AG04449 (cell line): ENCODE data around the gene PDRG1.

Experiments
- CTCF ChIA-PET: fragments of 350-600 bp; formaldehyde crosslinking; extraction: SDS; loops from one replicate; lab custom pipeline; 2021; ENCODE audit warnings: antibody characterized with exemption; lab: Yijun Ruan, JAX
- POLR2A ChIA-PET: fragments of 400-600, 350-600 bp; formaldehyde crosslinking; extraction: SDS; loops from one replicate; lab custom pipeline; 2020; ENCODE audit warnings: antibody characterized with exemption, inconsistent platforms; lab: Yijun Ruan, JAX
- DNase-seq: peaks from one replicate; pipeline ENCODE4 v3.0.0-alpha.2; 2010; ENCODE audit warnings: low read depth, low spot score
- H3K4me3 ChIP-seq: 2 replicates; pipeline ENCODE4 v1.5.1; 2011; ENCODE audit warnings: low read depth, mild to moderate bottlenecking, control low read depth, low read length
- TF ChIP-seq, protein P1 (sequence below): IDR thresholded peaks from one replicate; pipeline ENCODE4 v1.5.1; 2011; ENCODE audit warnings: mild to moderate bottlenecking, moderate library complexity, low read length, control low read depth, inconsistent platforms; ENCODE audit not compliant: insufficient read depth; ENCODE audit errors: missing control alignments

The PDRG1 gene

DNA sequence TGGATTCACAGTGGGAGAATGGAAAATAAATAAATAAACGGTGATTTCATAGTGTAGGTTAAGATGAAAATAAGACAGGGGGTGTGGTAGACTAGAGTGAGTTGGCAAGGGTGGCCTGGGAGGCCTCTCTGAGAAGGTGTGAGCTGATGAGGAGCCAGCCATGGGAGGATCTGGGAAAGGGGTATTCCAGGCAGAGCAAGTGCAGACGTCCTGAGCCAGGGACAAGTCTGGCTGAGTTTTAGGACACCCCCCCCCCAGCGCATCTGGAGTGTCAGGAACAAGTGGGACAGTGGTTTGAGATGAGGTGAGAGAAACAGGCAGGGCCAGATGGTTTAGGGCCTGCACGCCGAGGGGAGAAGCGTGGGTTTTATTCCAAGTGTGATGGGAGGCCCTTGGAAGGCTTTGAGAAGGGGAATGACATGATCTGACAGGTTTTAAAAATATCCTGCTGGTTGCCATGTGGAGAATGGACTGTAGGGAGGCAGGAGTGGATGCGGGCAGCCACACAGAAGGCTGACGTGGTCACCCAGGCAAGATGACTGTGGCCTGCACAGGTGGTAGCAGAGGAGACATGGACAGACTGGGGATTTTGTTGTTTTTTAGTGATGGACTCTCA lies 37.3 kb upstream of the PDRG1 start:
- DNase-seq: no peak
- CTCF ChIA-PET: interaction anchor here (1.1 kb wide), 1 partner anchor 42 kb away, joined by 3 read pairs; no protein-coding TSS in a partner anchor
- POLR2A ChIA-PET: no interaction called here

DNA sequence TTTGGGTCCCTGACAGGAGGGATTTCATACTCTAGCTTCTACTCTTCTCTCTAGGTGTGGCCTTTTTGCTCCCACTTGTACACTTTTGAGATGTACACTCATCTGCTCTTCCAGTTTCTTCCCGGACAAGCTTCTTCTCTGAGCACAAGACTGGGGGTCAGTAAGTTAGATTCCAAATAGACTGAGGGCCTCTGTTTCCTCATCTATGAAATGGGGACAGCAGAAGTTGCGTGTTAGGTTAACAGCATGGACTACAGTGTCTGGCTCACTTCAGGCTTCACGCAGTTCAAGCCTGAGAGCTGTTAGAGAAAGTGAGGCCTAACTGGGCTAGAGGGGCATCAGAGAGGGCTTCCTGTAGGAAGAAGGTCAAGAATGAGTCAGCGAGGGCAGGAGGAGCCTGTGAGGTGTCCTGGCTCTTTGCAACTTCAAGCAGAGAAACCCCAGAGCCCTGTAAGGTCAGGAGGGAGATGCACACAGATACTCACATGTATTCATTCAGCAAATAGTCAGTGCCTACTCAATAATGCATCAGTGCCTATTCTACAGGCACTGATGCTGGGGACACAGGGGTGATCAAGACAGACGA lies 36.7 kb upstream of the PDRG1 start:
- CTCF ChIA-PET: interaction anchor here (1.0 kb wide), 1 partner anchor 103 kb away, joined by 3 read pairs; no protein-coding TSS in a partner anchor
- POLR2A ChIA-PET: no interaction called here
- TF ChIP-seq, protein P1, sequence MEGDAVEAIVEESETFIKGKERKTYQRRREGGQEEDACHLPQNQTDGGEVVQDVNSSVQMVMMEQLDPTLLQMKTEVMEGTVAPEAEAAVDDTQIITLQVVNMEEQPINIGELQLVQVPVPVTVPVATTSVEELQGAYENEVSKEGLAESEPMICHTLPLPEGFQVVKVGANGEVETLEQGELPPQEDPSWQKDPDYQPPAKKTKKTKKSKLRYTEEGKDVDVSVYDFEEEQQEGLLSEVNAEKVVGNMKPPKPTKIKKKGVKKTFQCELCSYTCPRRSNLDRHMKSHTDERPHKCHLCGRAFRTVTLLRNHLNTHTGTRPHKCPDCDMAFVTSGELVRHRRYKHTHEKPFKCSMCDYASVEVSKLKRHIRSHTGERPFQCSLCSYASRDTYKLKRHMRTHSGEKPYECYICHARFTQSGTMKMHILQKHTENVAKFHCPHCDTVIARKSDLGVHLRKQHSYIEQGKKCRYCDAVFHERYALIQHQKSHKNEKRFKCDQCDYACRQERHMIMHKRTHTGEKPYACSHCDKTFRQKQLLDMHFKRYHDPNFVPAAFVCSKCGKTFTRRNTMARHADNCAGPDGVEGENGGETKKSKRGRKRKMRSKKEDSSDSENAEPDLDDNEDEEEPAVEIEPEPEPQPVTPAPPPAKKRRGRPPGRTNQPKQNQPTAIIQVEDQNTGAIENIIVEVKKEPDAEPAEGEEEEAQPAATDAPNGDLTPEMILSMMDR: no peak
- H3K4me3 ChIP-seq: no peak overlapping the region
- DNase-seq: no peak

More for the DNA sequence above, 37.3 kb upstream of the PDRG1 start:
- no peak overlapping the region for H3K4me3 ChIP-seq
- TF ChIP-seq, protein P1: no peak

DNA sequence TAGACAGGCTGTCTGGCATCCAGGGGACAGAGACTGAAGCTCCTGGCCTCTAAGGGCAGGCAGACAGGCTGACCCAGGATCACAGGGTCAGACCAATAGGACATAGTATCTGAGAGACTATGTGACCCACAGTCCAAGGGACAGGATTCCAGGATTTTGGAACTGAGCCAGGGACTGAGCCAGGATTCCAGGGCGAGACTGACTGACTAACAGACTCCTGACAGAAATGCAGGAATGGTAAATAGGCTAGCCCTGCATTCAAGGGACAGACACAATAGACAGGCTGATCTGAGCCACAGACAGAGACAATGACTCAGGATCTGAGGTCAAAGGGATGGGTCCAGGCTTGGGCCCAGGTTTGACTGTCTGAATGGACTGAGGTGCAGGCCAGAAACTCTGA lies 35.9 kb upstream of the PDRG1 start:
- no peak overlapping the region for H3K4me3 ChIP-seq
- CTCF ChIA-PET: interaction anchor here (1.0 kb wide), 1 partner anchor 104 kb away, joined by 3 read pairs; no protein-coding TSS in a partner anchor
- TF ChIP-seq, protein P1: no peak
- POLR2A ChIA-PET: no interaction called here
- no peak for DNase-seq

DNA sequence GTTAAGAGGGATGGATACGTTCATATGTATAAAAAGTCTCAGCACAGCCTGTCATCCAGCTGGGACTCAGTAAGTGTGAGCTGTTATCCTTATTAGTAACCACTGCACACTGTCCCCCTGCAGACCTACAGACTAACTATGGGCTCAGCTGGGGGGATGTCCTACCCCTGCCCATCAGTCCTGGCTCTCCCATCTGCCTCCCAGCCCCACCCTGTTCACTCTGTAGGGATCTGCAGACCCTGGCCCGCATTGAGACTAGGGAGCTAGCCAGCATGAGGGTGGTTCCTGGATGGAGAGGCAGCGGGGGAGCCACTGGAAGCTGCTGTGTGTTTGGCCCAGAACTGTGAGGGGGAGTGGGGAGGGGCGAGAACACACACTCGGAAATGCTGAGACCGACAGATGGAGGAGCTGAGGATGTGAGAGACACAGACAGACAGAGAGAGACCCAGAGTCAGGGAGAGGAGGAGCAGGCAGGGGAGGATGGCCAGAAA lies 33.2 kb upstream of the PDRG1 start:
- no peak overlapping the region for H3K4me3 ChIP-seq
- TF ChIP-seq, protein P1: no peak
- CTCF ChIA-PET: interaction anchor here (1.0 kb wide), 2 partner anchors 33 to 45 kb away, joined by 3 to 5 read pairs; partner anchors contain the start of gene PDRG1
- POLR2A ChIA-PET: no interaction called here
- no peak for DNase-seq

DNA sequence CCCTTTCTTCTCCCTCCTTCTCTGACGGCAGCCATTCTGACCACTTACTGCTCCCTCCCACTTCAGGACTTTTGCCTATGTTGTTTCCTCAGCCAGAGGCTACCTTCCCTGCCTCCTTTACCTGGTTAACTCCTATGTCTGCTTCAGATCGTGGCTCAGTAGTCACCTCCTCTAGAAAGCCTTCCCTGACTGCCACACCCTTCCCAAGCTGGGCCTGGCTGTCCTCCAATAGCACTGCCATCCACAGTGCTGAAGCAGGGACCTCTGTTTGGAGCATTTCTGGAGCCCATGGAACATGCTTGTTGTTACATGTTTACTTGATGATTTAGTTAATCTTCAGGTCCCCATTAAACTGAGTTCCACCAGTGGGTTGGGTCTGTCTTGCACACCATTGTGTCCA lies 29.9 kb upstream of the PDRG1 start:
- ChIA-PET POLR2A (no interaction called here), CTCF (no interaction called here)
- no peak overlapping the region for H3K4me3 ChIP-seq
- DNase-seq: no peak
- TF ChIP-seq, protein P1: no peak

DNA sequence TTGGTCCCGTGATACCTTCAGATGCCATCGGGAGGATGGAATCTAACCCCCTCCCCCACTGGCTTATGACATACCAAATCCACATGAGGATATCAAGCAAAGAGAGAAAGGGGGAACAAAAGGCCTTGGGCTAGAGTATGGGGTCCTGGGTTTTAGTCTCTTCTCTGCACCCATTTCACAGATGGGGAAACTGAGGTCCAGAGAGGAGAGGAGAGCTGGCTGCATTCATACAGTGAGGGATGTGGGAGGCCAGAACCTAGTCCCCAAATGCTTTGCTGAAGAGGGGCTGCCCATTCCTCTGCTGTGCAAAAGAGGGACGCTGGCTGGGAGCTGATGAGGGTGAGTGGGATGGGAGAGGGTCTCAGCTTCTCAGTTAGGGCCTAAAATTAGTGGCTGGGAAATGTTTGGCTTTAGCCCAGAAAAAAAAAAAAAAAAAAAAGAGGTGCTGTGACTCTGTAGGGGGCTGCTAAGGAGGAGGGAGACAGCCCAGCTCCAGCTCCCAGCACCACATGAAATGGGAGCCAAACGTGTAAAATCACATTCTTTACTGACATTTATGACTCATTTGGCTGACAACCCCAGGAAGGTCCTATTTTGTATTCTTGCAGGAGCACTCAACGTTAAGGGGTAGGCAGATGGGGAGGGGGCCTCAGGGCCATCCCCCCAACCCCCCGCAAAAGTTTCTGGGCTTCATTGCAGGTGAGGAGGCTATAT lies 28.0 kb upstream of the PDRG1 start:
- TF ChIP-seq, protein P1: no peak
- no peak overlapping the region for H3K4me3 ChIP-seq
- no peak for DNase-seq
- POLR2A ChIA-PET: no interaction called here
- CTCF ChIA-PET: interaction anchor here (1.4 kb wide), 1 partner anchor 46 kb away, joined by 4 read pairs; no protein-coding TSS in a partner anchor
